OCI-LY7 (cell line): ENCODE data around the gene SLMAP. TPM values are rescaled to one million over a fixed set of nuclear protein-coding genes. Genes with fewer than 3 reads are reported as not detected.
A peak's percentile ranks its signal among the peaks of the same experiment; 100 is the strongest.

Experiments used
- BruUV-seq: library from RNA; stranded (reverse); fragments of 400-500 nt; replicated peaks from 2 replicates; lab custom pipeline; 2021; lab: Mats Ljungman, UMichigan
- CTCF ChIA-PET: fragments of 300-600 bp; sonication (Branson Sonifier 250); formaldehyde crosslinking; loops from one replicate; lab custom pipeline; 2022; ENCODE audit warnings: antibody characterized with exemption; ENCODE audit not compliant: unreplicated experiment; lab: Charles Lee
- POLR2A ChIA-PET: fragments of 300-600 bp; sonication (Branson Sonifier 250); formaldehyde crosslinking; loops from one replicate; lab custom pipeline; 2022; ENCODE audit warnings: antibody characterized with exemption; lab: Charles Lee
- DNase-seq: peaks from one replicate; pipeline ENCODE4 v3.0.0-alpha.2; 2015; ENCODE audit warnings: low spot score
- H2AFZ ChIP-seq: fragments of 200-600 bp; sonication (generic), shearing (Covaris generic); 2 replicates; pipeline ENCODE4 v1.6.1; 2014; ENCODE audit warnings: mild to moderate bottlenecking, antibody characterized with exemption, low read length, moderate library complexity
- H3K27ac ChIP-seq: fragments of 200-600 bp; sonication (generic); 2 replicates; pipeline ENCODE4 v1.5.1; 2014; ENCODE audit warnings: mixed run types, low read depth, mild to moderate bottlenecking, moderate library complexity, low read length, inconsistent platforms; ENCODE audit not compliant: poor library complexity, severe bottlenecking
- H3K36me3 ChIP-seq: fragments of 200-600 bp; sonication (generic); 2 replicates; pipeline ENCODE4 v1.6.1; 2014; ENCODE audit warnings: mild to moderate bottlenecking, antibody characterized with exemption, low read length, moderate library complexity, mixed read lengths; ENCODE audit not compliant: insufficient read depth
- H3K4me1 ChIP-seq: fragments of 200-600 bp; sonication (generic); 2 replicates; pipeline ENCODE4 v1.5.1; 2014; ENCODE audit warnings: mild to moderate bottlenecking, low read length; ENCODE audit not compliant: insufficient read depth, poor library complexity, severe bottlenecking
- H3K4me2 ChIP-seq: fragments of 200-600 bp; sonication (generic); 2 replicates; pipeline ENCODE4 v1.6.1; 2014; ENCODE audit warnings: mild to moderate bottlenecking, low read length
- H3K4me3 ChIP-seq: fragments of 200-600 bp; sonication (generic); 2 replicates; pipeline ENCODE4 v1.5.1; 2014; ENCODE audit warnings: mild to moderate bottlenecking, low read depth, low read length; ENCODE audit not compliant: poor library complexity, severe bottlenecking
- H3K79me2 ChIP-seq: fragments of 200-600 bp; sonication (generic); 2 replicates; pipeline ENCODE4 v1.6.1; 2016; ENCODE audit warnings: low read depth, mild to moderate bottlenecking, low read length, moderate library complexity, mixed read lengths; ENCODE audit not compliant: insufficient read depth
- H3K9me2 ChIP-seq: fragments of 200-600 bp; sonication (generic); 2 replicates; pipeline ENCODE4 v1.6.1; 2016; ENCODE audit warnings: mild to moderate bottlenecking, low read length, mixed read lengths; ENCODE audit not compliant: insufficient read depth
- H3K9me3 ChIP-seq: fragments of 200-600 bp; sonication (generic); 2 replicates; pipeline ENCODE4 v1.6.1; 2014; ENCODE audit warnings: mild to moderate bottlenecking, mixed run types, low read length, mixed read lengths
- H4K20me1 ChIP-seq: fragments of 200-600 bp; sonication (generic); 2 replicates; pipeline ENCODE4 v1.6.1; 2014; ENCODE audit warnings: mild to moderate bottlenecking, antibody characterized with exemption, low read length, moderate library complexity, mixed read lengths; ENCODE audit not compliant: insufficient read depth
- CTCF ChIP-seq: fragments of 200-600 bp; sonication (generic); conservative IDR thresholded peaks from 2 replicates; pipeline ENCODE4 v1.5.1; 2014; ENCODE audit warnings: mild to moderate bottlenecking, antibody characterized with exemption, low read length, moderate library complexity, mixed read lengths
- EZH2phosphoT487 ChIP-seq: fragments of 200-600 bp; sonication (generic); IDR thresholded peaks from 2 replicates; pipeline ENCODE4 v1.6.1; 2018; ENCODE audit warnings: low read depth, borderline replicate concordance, mild to moderate bottlenecking, mixed run types, antibody characterized with exemption, low read length, moderate library complexity, mixed read lengths
- intact Hi-C: fragments of 100-400 bp; cut with micrococcal nuclease; formaldehyde crosslinking; loops from one replicate; pipeline ENCODE4 v1.10.0; 2022; ENCODE audit not compliant: unreplicated experiment
- total RNA-seq, 2 experiments: library from RNA; depleted of rRNA in 1 of 2; stranded (reverse); fragments of >200 nt in 1 of 2; shearing (Covaris generic) in 1 of 2; gene quantifications; 2 replicates each; pipeline ENCODE4 v1.2.3, GENCODE V29; 2014 to 2022

Gene SLMAP
- total RNA-seq, 2 experiments from 2014 or later = 41.6 to 68.4 TPM

DNA sequence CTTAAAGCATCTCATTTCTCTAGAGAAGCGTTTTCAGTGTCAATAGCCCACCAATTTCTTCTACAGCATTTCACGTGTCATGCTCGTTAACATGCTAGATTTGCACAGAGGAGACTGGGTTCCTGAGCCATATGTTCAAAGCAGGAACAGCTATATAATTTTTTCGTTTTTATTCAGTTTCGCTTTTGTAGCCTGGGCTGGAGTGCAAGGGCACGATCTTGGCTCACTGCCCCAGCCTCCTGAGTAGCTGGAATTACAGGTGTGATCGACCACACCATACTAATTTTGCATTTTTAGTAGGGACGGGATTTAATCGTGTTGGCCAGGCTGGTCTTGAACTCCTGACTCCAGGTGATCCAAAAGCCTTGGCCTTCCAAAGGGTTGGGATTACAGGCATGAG is 6.6 kb upstream of the SLMAP start:
- intact Hi-C loops = no loop called here
- CTCF ChIA-PET = no interaction called here
- peak overlapping the region; percentile 23; the same call in 1 of the 2 replicates for H2AFZ ChIP-seq

DNA sequence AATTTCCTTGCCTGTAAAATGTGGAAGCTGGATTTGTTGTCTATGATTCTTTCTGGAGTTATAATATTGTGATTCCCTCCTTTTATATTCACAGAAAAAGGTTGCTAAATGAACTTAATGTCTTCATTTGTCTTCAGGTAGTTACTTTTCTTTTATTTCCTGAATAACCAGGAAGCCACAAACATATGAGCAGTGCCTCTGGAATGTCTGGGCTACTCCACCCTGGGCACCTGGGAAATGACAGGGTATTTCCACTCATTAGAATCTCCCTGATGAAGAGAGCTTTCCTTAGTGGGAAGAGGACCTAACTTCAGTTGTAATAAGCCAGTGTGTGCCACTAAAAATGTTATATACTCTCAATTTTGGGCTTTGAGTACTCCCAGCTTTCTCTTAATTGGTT is 3.8 kb upstream of the SLMAP start:
- intact Hi-C loops = no loop called here
- ChIA-PET POLR2A (no interaction called here), CTCF (no interaction called here)
- peaks cover 2% of the 10 kb centered on the region; the same call in 1 of the 2 replicates for H4K20me1 ChIP-seq
- no peak for DNase-seq
- H3K79me2 ChIP-seq = peaks cover 9% of the 10 kb centered on the region
- H3K4me1 ChIP-seq = peaks cover 8% of the 10 kb centered on the region
- no peak overlapping the region for H2AFZ ChIP-seq
- H3K9me3 ChIP-seq = no peaks in the 10 kb centered on the region
- no peak overlapping the region for H3K4me2 ChIP-seq
- H3K9me2 ChIP-seq = no peaks in the 10 kb centered on the region
- peaks cover 5% of the 10 kb centered on the region; the same call in 1 of the 2 replicates for H3K36me3 ChIP-seq
- BruUV-seq = no TSS peak
- H3K27ac ChIP-seq = no peak overlapping the region
- TF ChIP-seq CTCF = no peak
- TF ChIP-seq EZH2phosphoT487 = no peak
- H3K4me3 ChIP-seq = no peak overlapping the region

More for the DNA sequence above, 6.6 kb upstream of the SLMAP start:
- no peaks in the 10 kb centered on the region for H3K4me1 ChIP-seq
- no peaks in the 10 kb centered on the region for H3K36me3 ChIP-seq
- no TSS peak for BruUV-seq
- no peaks in the 10 kb centered on the region for H4K20me1 ChIP-seq
- H3K79me2 ChIP-seq = no peaks in the 10 kb centered on the region
- TF ChIP-seq CTCF = no peak
- no peak for TF ChIP-seq EZH2phosphoT487
- H3K27ac ChIP-seq = no peak overlapping the region
- peak overlapping the region; percentile 8; the same call in 1 of the 2 replicates for H3K4me2 ChIP-seq
- H3K9me3 ChIP-seq = no peaks in the 10 kb centered on the region
- H3K4me3 ChIP-seq = no peak overlapping the region
- no peak for DNase-seq
- no peaks in the 10 kb centered on the region for H3K9me2 ChIP-seq
- POLR2A ChIA-PET = interaction anchor here (0.7 to 0.8 kb wide), 2 partner anchors 9 to 80 kb away, joined by 3 read pairs; no protein-coding TSS in a partner anchor

GRCh38 chr3:57753016-57753415 is 3.1 kb upstream of the SLMAP start:
- no peak overlapping the region for H3K4me2 ChIP-seq
- intact Hi-C loops = no loop called here
- no peak overlapping the region for H3K27ac ChIP-seq
- H3K4me3 ChIP-seq = no peak overlapping the region
- no peak overlapping the region for H2AFZ ChIP-seq
- no TSS peak for BruUV-seq
- CTCF ChIA-PET = no interaction called here
- H4K20me1 ChIP-seq = peaks cover 9% of the 10 kb centered on the region; the same call in 1 of the 2 replicates
- no peak for DNase-seq
- POLR2A ChIA-PET = interaction anchor here (1.0 kb wide), 1 partner anchor 10 kb away, joined by 4 read pairs; no protein-coding TSS in a partner anchor
- peaks cover 15% of the 10 kb centered on the region for H3K4me1 ChIP-seq
- no peak for TF ChIP-seq EZH2phosphoT487
- TF ChIP-seq CTCF = no peak
- no peaks in the 10 kb centered on the region for H3K9me3 ChIP-seq
- peaks cover 12% of the 10 kb centered on the region for H3K36me3 ChIP-seq
- peaks cover 16% of the 10 kb centered on the region for H3K79me2 ChIP-seq
- no peaks in the 10 kb centered on the region for H3K9me2 ChIP-seq
